Loucy (cell line): Measurements from ENCODE around the gene ZNF697.
"Not testable (repeated sequence)": the region's sequence is repeated elsewhere in the genome, so short reads cannot be mapped to it uniquely, and the experiment has no call there.

Experiments used
- H2AFZ ChIP-seq: fragments of 200-600 bp; sonication (generic); 2 replicates; pipeline ENCODE4 v1.6.0; 2016; ENCODE audit warnings: antibody characterized with exemption, mild to moderate bottlenecking, low read length, moderate library complexity
- H3F3A ChIP-seq: fragments of 200-600 bp; 2 replicates; pipeline ENCODE4 v1.6.0; 2016; ENCODE audit warnings: antibody characterized with exemption, low read depth, mild to moderate bottlenecking
- H3K27me3 ChIP-seq: fragments of 200-600 bp; sonication (generic); 2 replicates; pipeline ENCODE4 v1.6.1; 2014; ENCODE audit warnings: low read length, mild to moderate bottlenecking; ENCODE audit not compliant: insufficient read depth, poor library complexity, severe bottlenecking
- H3K36me3 ChIP-seq: fragments of 200-600 bp; sonication (generic); 2 replicates; pipeline ENCODE4 v1.6.1; 2016; ENCODE audit warnings: low read length; ENCODE audit not compliant: insufficient read depth
- H3K4me1 ChIP-seq: fragments of 200-600 bp; sonication (generic); 2 replicates; pipeline ENCODE4 v1.5.1; 2014; ENCODE audit warnings: low read length, mild to moderate bottlenecking; ENCODE audit not compliant: insufficient read depth, poor library complexity, severe bottlenecking
- H3K4me2 ChIP-seq: fragments of 200-600 bp; sonication (generic); 2 replicates; pipeline ENCODE4 v1.6.0; 2014; ENCODE audit warnings: antibody characterized with exemption, low read length, low read depth, mild to moderate bottlenecking; ENCODE audit not compliant: poor library complexity, severe bottlenecking
- H3K4me3 ChIP-seq: fragments of 200-600 bp; sonication (generic); 2 replicates; pipeline ENCODE4 v1.5.1; 2014; ENCODE audit warnings: low read length, mild to moderate bottlenecking, mixed read lengths; ENCODE audit not compliant: poor library complexity, severe bottlenecking
- H3K79me2 ChIP-seq: fragments of 200-600 bp; sonication (generic); 2 replicates; pipeline ENCODE4 v1.6.1; 2014; ENCODE audit warnings: low read length; ENCODE audit not compliant: insufficient read depth
- H3K9ac ChIP-seq: fragments of 200-600 bp; sonication (generic); 2 replicates; pipeline ENCODE4 v1.6.0; 2014; ENCODE audit warnings: mild to moderate bottlenecking, low read depth, low read length, moderate library complexity; ENCODE audit not compliant: poor library complexity, severe bottlenecking
- H3K9me2 ChIP-seq: fragments of 200-600 bp; sonication (generic); replicated peaks from 2 replicates; pipeline ENCODE4 v1.6.1; 2016; ENCODE audit warnings: low read depth, low read length, mixed read lengths
- H3K9me3 ChIP-seq: fragments of 200-600 bp; sonication (generic); 2 replicates; pipeline ENCODE4 v1.6.1; 2014; ENCODE audit warnings: mild to moderate bottlenecking, antibody characterized with exemption, low read length, low read depth; ENCODE audit not compliant: insufficient read depth
- H4K20me1 ChIP-seq: fragments of 200-600 bp; sonication (generic); 2 replicates; pipeline ENCODE4 v1.6.0; 2014; ENCODE audit warnings: antibody characterized with exemption, low read length, mild to moderate bottlenecking; ENCODE audit not compliant: insufficient read depth, poor library complexity, severe bottlenecking
- EZH2phosphoT487 ChIP-seq: fragments of 200-600 bp; IDR thresholded peaks from 2 replicates; pipeline ENCODE4 v1.6.1; 2018; ENCODE audit warnings: antibody characterized with exemption, mild to moderate bottlenecking, moderate library complexity, borderline replicate concordance
- TF ChIP-seq, protein P1 (sequence below): fragments of 200-600 bp; sonication (generic); conservative IDR thresholded peaks from 2 replicates; pipeline ENCODE4 v1.5.1; 2014; ENCODE audit warnings: mild to moderate bottlenecking, antibody characterized with exemption, low read length

Gene ZNF697

DNA sequence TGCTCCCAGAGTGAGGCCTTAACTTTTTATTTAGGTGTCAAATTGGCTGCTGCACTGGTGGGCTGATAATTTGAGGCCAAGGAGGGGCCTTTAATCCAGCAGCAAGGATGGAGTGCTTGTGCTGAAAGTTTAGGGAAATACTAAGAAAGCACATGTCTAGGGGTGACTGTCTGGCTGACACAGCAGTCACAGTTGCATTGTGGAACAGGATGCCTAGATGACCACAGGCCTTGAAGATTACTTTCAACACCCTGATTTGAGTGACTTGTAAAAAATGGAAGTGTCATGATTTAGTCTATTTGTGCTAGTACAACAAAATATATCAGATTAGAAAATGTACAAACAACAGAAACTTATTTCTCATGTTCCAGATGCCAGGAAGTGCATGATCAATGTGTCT lies 57.7 kb downstream of the ZNF697 start:
- no peak overlapping the region for H3K4me2 ChIP-seq
- no peak overlapping the region for H3K4me3 ChIP-seq
- H4K20me1 ChIP-seq, result no peaks in the 10 kb centered on the region
- no peak overlapping the region for H2AFZ ChIP-seq
- H3K36me3 ChIP-seq, result no peaks in the 10 kb centered on the region
- H3K79me2 ChIP-seq, result no peaks in the 10 kb centered on the region
- H3K9me3 ChIP-seq, result no peaks in the 10 kb centered on the region
- no peaks in the 10 kb centered on the region for H3K4me1 ChIP-seq
- no peaks in the 10 kb centered on the region for H3K9me2 ChIP-seq
- H3K27me3 ChIP-seq, result no peaks in the 10 kb centered on the region
- H3F3A ChIP-seq, result no peaks in the 10 kb centered on the region
- H3K9ac ChIP-seq, result no peak overlapping the region
- no peak for TF ChIP-seq EZH2phosphoT487
- TF ChIP-seq, protein P1, sequence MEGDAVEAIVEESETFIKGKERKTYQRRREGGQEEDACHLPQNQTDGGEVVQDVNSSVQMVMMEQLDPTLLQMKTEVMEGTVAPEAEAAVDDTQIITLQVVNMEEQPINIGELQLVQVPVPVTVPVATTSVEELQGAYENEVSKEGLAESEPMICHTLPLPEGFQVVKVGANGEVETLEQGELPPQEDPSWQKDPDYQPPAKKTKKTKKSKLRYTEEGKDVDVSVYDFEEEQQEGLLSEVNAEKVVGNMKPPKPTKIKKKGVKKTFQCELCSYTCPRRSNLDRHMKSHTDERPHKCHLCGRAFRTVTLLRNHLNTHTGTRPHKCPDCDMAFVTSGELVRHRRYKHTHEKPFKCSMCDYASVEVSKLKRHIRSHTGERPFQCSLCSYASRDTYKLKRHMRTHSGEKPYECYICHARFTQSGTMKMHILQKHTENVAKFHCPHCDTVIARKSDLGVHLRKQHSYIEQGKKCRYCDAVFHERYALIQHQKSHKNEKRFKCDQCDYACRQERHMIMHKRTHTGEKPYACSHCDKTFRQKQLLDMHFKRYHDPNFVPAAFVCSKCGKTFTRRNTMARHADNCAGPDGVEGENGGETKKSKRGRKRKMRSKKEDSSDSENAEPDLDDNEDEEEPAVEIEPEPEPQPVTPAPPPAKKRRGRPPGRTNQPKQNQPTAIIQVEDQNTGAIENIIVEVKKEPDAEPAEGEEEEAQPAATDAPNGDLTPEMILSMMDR, result no peak

DNA sequence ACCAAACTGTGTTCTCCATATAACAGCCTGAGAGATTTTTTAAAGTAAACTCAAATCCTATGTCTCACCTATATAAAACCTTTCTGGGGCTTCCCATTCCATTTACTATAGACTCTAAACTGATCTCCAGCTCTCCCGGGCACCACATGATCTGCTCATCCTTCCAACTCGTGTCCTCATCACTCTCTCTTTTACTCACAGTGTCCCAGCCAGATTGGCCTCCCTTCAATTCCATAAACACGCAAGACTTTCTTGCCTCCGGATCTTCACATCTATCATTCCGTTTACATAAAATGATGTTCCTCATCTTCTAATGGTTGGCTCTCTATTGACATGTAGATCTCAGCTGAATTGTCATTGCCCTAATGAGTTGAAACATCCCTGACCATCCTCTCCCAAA lies 59.4 kb downstream of the ZNF697 start:
- H2AFZ ChIP-seq, result no peak overlapping the region
- no peaks in the 10 kb centered on the region for H3F3A ChIP-seq
- no peaks in the 10 kb centered on the region for H3K36me3 ChIP-seq
- H4K20me1 ChIP-seq, result no peaks in the 10 kb centered on the region
- no peak overlapping the region for H3K9ac ChIP-seq
- H3K4me3 ChIP-seq, result no peak overlapping the region
- H3K9me3 ChIP-seq, result no peaks in the 10 kb centered on the region
- no peaks in the 10 kb centered on the region for H3K79me2 ChIP-seq
- no peak overlapping the region for H3K4me2 ChIP-seq
- no peaks in the 10 kb centered on the region for H3K4me1 ChIP-seq
- no peaks in the 10 kb centered on the region for H3K9me2 ChIP-seq
- H3K27me3 ChIP-seq, result no peaks in the 10 kb centered on the region
- TF ChIP-seq, protein P1, result no peak
- no peak for TF ChIP-seq EZH2phosphoT487

DNA sequence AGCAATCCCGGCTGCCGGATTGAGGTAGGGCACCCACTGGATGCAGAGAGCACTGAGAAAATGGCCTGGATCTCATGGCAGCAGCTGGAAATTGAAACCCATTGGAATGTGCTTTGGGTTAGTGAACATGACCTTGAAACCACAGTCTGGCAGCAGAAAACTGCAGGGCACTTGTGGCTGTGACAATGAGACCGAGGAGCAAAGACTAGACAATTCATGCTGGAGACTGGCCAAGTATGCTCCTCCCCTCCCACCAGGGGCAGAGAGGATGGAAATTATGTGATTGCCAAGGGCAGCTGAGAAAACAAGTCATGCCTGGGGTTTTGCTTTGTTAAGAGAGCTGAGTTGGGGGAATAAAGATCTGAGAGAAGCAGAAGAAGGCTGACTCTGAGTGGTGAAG lies 60.7 kb downstream of the ZNF697 start:
- H3K4me1 ChIP-seq, result no peaks in the 10 kb centered on the region
- TF ChIP-seq, protein P1, result no peak
- TF ChIP-seq EZH2phosphoT487, result no peak

DNA sequence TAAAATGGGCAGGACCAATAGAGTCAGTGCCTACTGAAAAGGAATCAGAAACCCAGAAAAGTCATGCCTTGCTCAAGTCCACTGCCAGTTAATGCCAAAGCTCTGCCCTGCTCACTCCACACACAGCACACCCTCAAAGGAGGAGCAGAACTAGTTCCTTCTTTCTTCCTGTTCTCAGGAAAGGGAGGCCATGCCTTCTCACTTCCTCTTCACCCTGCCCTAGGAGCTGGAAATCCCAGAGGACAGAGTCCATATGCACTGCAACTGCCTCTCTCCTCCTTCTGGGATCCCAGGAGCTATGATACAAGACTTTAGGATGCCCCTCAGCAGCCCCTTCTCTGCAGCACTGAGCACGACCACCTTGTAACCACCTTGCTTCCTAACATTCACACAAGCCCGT lies 62.3 kb downstream of the ZNF697 start:
- H2AFZ ChIP-seq, H3K9ac ChIP-seq, H3K4me1 ChIP-seq, H3K9me2 ChIP-seq, H3K4me3 ChIP-seq, H3K27me3 ChIP-seq, H3F3A ChIP-seq, H3K9me3 ChIP-seq, H3K36me3 ChIP-seq, H3K79me2 ChIP-seq, H4K20me1 ChIP-seq, H3K4me2 ChIP-seq: not testable (repeated sequence)

More for the DNA sequence above, 60.7 kb downstream of the ZNF697 start:
- Histone ChIP-seq H3K4me3 (no peak overlapping the region), H3K9me3 (no peaks in the 10 kb centered on the region), H3K4me2 (no peak overlapping the region), H3K79me2 (no peaks in the 10 kb centered on the region), H2AFZ (no peak overlapping the region), H4K20me1 (no peaks in the 10 kb centered on the region), H3F3A (no peaks in the 10 kb centered on the region), H3K9me2 (no peaks in the 10 kb centered on the region), H3K36me3 (no peaks in the 10 kb centered on the region), H3K9ac (no peak overlapping the region), H3K27me3 (no peaks in the 10 kb centered on the region)
